ENCODE results near the gene TBC1D8.

TBC1D8 gene

DNA sequence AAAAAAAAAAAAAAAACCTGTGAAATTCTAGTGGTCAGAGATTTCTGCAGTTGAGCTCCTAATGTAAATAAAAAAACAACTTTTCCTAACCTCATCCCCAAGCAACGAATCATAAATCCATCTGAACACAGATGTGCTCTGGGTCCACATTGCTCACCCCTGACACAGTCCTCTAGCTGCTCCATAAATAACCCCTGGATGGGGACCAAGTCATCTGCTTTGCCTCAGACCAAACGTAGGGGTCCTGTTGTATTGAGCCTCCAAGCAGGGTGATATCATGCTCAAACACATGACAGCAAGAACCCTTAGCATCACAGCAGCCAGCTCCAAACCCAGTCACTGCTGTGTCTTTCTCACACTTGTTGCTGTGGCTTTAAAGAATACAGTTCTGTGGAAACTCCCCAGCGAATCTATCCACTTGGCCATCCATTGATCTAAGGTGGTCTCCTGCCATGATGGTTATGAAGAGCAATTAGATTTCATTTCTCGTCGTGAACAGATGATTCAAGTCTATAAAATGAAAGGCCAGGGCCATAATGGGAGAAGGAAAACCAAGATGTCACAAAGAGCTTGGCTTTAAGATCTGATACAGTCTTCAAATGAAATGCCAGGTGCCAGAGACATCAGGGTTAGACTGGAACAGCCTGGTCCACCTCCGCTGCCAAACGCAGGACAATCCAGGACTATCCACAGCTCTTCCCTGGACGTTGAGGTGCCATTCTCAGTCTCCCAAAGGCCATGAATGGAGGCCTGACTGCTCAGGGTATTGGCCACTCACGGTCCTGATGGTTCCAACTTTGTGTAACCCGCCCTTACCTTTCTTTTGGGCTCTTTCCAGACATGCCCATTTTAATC lies 39.0 kb downstream of the TBC1D8 start:
- no peak for DNase-seq
- Mint-ChIP-seq H3K36me3 (ENCODE audit: low read depth) (no peaks in the 10 kb centered on the region), H3K4me3 (peak overlapping the region; percentile 70), H3K4me1 (peaks cover 65% of the 10 kb centered on the region), H3K27ac (peak overlapping the region; percentile 74), H3K9me3 (no peaks in the 10 kb centered on the region), H3K27me3 (ENCODE audit: low read depth, poor library complexity) (peaks cover 10% of the 10 kb centered on the region)
- no peak for TF ChIP-seq CTCF (IDR thresholded peaks at IDR 0.05)

DNA sequence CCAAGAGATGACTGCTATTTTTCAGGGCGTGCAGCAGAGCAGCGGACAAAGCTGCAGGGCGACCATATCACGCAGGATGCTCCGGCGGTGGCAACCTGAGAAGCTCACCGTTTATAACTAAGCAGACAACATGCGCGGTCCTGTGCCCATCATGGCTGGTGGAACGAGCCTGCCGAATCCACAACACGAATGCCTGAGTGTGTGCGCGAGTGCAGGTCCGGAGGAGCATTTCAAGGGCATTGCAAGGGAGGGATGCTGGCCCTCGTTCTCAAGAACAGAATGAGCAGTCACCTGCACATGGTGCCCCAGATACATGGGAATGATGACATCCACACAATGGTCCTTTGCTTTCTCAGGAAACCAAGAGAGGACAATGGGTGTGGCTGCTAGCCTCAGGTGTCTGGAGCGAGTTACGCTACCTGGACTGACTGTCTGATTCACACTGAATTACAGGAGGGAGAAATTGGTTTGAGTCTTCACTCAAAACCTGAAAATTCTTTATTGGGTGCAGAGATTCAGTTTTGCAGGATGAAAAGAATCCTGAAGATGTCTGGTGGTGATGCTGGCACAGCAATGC lies 39.8 kb downstream of the TBC1D8 start:
- Mint-ChIP-seq H3K27ac (no peak overlapping the region), H3K4me3 (peak overlapping the region; percentile 53)

GRCh38 chr2:101109451-101110118 lies 41.6 kb downstream of the TBC1D8 start:
- no peak for DNase-seq
- Mint-ChIP-seq H3K4me3 (no peak overlapping the region), H3K27ac (peak overlapping the region; percentile 26), H3K27me3 (ENCODE audit: low read depth, poor library complexity) (peaks cover 12% of the 10 kb centered on the region), H3K4me1 (peaks cover 65% of the 10 kb centered on the region), H3K9me3 (no peaks in the 10 kb centered on the region), H3K36me3 (ENCODE audit: low read depth) (no peaks in the 10 kb centered on the region)
- TF ChIP-seq CTCF (IDR thresholded peaks at IDR 0.05), result no peak

More for the DNA sequence above, 39.8 kb downstream of the TBC1D8 start:
- peaks cover 68% of the 10 kb centered on the region for H3K4me1 Mint-ChIP-seq
- H3K9me3 Mint-ChIP-seq, result no peaks in the 10 kb centered on the region
- H3K36me3 Mint-ChIP-seq (ENCODE audit: low read depth), result no peaks in the 10 kb centered on the region
- peaks cover 14% of the 10 kb centered on the region for H3K27me3 Mint-ChIP-seq (ENCODE audit: low read depth, poor library complexity)
- no peak for TF ChIP-seq CTCF (IDR thresholded peaks at IDR 0.05)
- no peak for DNase-seq

DNA sequence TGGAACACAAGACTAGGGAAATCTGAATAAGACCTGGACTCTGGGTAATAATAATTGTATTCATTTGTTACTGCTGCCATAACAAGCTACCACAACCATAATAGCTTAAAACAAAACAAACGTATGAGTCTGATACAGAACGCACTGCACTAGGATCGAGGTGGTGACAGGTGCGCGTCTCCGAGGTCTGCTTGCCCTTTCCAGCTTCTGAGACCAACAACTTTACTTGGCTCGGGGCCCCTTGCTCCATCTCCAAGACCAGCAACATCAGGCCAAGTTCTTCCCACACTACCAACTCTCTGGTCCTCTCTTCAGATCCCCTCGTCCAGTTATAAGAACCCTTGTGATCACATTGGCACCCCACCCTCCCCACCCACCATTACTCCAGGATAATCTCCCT lies 42.8 kb downstream of the TBC1D8 start:
- TF ChIP-seq CTCF (IDR thresholded peaks at IDR 0.05), result no peak
- Mint-ChIP-seq H3K9me3 (peaks cover 11% of the 10 kb centered on the region), H3K4me1 (peaks cover 53% of the 10 kb centered on the region), H3K27ac (no peak overlapping the region), H3K27me3 (ENCODE audit: low read depth, poor library complexity) (peaks cover 11% of the 10 kb centered on the region), H3K4me3 (no peak overlapping the region), H3K36me3 (ENCODE audit: low read depth) (peaks cover 5% of the 10 kb centered on the region)
- no peak for DNase-seq

- no peak for DNase-seq
- Mint-ChIP-seq H3K9me3 (peaks cover 23% of the 10 kb centered on the region), H3K4me3 (no peak overlapping the region), H3K4me1 (peaks cover 41% of the 10 kb centered on the region), H3K36me3 (ENCODE audit: low read depth) (peaks cover 14% of the 10 kb centered on the region), H3K27me3 (ENCODE audit: low read depth, poor library complexity) (peaks cover 11% of the 10 kb centered on the region), H3K27ac (no peak overlapping the region)
- no peak for TF ChIP-seq CTCF (IDR thresholded peaks at IDR 0.05)
Measured at GRCh38 chr2:101107241-101107640, 43.9 kb downstream of the TBC1D8 start.
